Glomerular endothelial cell (primary cell): Measurements from ENCODE around the gene EIF2S2. TPM values are rescaled to one million over a fixed set of nuclear protein-coding genes. Genes with fewer than 3 reads are reported as not detected.

ENCODE experiments used
- DNase-seq: peaks from one replicate; pipeline ENCODE4 v3.0.0-alpha.2; 2011; ENCODE audit warnings: low read depth, low spot score; ENCODE audit errors: extremely low read depth
- total RNA-seq: library from RNA; depleted of rRNA; stranded (reverse); fragments of >200 nt; gene quantifications from 2 replicates; pipeline ENCODE4 v1.2.3, GENCODE V29; 2015

EIF2S2 gene
- total RNA-seq, 1 donor from 2014 or later: 74.9 TPM

DNA sequence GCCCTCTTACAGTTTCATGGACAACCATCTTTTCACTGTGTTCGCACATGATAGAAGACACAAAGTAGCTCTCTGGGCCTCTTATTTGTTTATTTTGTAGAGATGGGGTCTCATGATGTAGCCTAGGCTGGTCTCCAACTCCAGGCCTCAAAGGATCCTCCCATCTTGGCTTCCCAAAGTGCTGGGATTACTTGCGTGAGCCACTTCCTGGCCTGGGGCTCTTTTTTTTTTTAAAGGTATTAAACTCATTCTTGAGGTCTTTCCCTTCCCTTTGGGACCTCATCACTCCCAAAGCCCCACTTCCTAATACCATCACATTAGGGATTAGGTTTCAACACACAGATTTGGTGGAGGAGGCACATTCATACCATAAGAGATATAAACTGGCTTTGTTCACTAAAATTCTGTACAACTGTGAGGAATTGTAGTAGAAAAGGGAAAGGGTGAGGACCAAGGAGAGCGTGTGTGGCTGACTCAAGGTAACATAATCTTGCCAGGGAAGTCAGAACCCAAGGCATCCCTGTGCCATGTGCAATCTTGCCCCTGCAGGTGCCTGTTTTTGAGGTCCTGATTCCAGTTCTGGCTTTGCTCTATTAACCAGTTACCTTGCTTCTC is 45.5 kb downstream of the EIF2S2 start:
- no peak for DNase-seq

DNA sequence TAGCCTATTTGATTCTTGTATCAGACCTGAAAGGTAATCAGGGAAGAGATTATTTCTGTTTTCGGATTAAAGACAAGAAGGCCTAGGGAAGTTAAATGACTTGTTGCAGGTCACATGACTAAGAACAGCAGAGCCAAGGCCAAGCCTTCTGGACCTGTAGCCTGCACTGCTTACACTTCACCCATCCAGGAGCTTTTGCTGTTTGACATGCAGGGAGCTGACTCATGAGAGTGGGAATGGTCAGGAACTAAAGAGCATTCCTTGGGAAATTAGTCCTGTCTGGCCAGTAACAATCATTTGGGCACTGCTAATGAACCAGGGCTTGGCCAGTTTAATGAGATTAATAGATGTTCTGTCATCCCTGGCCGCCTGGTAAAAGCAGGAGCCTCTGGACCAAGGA is 46.8 kb downstream of the EIF2S2 start:
- DNase-seq: no peak

DNA sequence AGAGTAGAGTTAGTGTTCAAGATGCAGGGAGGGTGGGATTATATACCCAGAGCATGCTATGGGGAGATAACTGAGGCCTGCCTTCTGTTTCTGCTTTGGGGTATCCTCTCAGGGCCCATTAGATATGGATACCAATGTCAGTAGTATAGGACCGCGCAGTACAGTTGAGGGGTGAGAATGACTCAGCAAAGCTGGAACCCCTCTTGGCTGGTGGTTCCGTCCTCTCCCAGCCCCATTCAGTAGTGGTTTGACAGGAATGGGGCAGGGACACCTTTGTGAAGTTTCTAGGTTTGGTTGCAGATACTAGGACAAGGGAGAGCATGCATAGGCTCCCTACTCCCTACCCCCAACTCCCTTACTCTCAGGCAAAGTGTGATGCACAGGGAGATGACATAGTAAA is 47.8 kb downstream of the EIF2S2 start:
- no peak for DNase-seq

DNA sequence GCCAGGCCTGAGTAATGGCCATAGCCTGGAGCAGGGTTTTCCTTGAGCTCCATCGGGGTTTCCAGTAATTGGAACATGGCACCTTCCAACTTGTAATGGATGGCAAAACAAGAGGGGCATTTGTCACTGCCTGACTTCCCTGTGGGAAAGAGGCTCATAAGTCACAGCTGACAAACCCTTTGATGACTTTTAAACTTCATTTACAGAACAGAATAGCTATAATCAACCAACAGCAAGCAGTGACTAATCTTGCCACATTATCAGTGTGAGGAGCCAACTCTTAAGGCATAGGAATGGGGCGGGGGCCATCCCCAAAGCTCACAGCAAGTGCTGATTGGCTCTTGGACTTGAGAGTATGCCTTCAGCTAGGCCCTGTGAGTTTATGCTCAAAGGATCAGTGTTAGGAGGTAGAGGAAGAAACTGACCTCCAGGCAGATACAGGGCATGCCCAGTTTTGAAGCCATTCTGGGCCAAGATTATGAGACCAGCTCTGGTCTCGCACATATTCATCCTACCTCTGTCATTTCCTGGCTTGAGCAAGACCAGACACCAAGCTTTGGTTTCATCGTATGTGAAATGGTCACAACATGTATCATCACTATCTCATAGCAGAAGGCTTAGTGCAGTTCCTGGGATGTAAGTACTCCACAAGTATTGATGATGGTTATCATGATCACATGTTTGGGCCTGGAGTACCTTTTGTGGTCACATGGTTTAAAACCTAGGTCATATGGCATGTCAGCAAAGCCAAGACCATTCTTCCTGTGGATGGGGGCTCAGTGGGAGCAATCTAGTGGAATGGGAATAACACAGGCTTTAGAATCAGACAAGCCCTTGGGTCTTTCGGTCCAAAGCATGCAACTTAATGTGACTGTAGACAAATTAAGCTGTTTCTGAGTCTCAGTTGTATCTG is 49.2 kb downstream of the EIF2S2 start:
- DNase-seq: no peak

DNA sequence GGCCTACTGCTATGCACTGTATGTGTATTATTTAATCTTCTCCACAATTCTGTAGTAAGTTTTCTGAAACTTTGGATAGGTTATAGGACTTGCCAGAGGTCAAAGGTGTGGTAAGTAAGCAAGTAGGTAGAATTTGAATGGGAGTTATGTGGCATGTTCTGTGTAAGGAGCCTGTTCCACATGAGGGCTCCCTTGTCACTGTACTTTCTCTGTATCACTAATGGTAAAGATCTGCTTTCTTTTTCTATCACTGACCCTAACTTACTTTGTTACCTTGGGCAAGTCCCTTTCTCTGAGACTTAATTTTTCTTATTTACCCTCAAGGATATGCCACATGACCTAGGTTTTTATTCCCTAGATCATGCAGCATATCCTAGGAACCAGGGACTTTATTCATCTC is 50.3 kb downstream of the EIF2S2 start:
- DNase-seq: no peak

DNA sequence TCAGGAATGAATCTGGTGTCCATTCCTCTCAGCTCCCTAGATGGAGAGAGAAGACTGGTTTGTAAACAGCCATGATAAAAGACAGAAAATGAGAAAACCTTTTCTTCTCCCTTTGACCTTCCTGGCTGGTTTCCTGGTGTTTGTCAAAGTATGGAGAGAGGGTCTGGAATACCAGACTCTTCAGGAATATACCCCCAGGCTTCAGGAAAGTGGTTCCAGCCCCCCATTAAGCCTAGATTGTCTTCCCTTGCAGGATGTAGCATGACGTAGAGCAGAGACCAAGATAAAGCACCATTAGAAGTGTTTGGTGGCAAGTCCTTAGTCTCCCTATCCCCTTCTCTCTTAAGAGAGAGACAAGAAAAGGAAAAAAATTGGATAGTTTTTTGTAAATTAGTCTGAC is 51.1 kb downstream of the EIF2S2 start:
- DNase-seq: no peak

- no peak for DNase-seq
Observed at GRCh38 chr20:34058831-34059230, 53.2 kb downstream of the EIF2S2 start.

- no peak for DNase-seq
Observed at GRCh38 chr20:34055290-34055689, 56.8 kb downstream of the EIF2S2 start.

GRCh38 chr20:34052414-34052813 is 59.6 kb downstream of the EIF2S2 start:
- DNase-seq: no peak

- no peak for DNase-seq
Observed at GRCh38 chr20:34049897-34050695, 61.9 kb downstream of the EIF2S2 start.

- DNase-seq: no peak
Observed at GRCh38 chr20:34049389-34049788, 62.7 kb downstream of the EIF2S2 start.

DNA sequence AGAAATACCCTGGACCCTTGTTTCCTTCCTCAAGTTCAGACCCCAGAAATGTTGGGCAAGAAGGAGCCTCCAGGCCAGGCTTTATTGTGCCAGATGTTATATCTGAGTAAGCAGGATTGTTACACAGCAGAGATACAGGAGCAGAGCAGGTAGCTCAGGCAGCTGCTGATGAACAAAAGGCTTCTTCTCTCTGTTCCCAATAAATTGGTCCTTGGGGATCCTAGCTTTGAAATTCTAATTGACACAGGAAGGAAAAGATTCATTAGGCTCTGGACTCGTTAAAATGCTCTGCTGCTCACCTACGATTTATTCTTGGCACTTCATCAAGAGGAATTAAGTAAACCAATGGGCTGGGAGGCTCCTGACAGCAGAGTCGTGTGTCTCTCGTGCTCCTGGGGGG is 64.1 kb downstream of the EIF2S2 start:
- DNase-seq: no peak

- no peak for DNase-seq
Observed at GRCh38 chr20:34047010-34047687, 64.9 kb downstream of the EIF2S2 start.

DNA sequence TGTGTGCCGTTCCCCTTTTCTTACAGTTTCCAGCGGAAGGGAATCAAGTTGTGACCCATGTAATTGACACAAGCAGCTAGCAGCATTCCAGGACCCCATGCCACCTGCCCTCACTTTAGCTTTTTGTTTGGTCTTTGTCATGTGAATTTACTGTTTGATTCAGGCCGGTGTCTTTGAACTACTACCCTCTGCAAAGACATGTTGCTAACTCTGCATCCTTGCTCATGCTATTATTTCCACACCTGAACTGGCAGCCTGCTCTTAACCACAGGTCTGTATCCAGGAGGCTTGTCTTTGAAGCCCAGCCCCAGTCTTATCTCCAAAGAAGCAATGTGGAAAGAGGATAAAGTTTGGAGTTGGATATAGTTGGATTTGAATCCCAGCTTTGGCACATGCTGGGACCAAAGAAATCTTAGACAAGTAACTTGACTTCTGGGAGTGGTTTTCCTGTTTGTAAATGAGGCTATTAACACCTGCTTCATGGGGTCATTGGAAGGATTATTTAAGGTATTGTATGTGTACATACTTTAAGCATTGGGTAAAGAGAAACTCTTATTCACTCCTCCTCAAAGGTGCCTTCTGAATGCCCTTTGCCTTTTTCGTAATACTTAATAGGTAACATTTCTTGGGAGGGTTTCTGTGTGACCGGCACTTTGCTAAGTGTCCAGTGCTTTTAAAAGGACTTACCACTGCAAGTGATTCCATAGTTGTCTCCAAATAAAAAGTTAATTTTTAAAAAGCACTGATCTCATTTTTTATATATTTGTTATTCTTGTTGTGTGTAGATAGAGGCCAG is 65.9 kb downstream of the EIF2S2 start:
- no peak for DNase-seq

GRCh38 chr20:34045294-34045693 is 66.7 kb downstream of the EIF2S2 start:
- no peak for DNase-seq

DNA sequence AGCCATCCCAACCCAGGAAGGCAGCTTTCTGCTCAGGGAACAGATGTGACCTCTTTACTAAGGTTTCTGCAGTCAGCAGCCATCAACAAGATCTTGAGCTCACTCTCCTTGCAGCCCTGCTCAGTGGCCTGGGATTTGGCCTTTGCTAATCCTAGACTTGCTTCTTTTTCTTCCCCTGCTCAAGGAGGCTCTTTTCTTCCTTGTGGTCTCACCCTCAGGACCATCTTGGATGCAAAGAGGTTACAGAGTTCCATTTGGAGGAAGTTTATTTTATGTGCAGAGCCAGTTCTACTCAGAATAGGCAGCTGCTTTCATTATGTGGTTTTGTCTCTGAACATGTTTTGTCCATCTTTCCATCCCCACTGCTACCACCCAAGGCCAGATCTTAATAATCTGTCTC is 69.0 kb downstream of the EIF2S2 start:
- DNase-seq: no peak

GRCh38 chr20:34042262-34042661 is 69.8 kb downstream of the EIF2S2 start:
- DNase-seq: no peak

- no peak for DNase-seq
Observed at GRCh38 chr20:34041226-34041625, 70.8 kb downstream of the EIF2S2 start.

GRCh38 chr20:34040300-34040995 is 71.6 kb downstream of the EIF2S2 start:
- DNase-seq: no peak
